HuH-7.5 (cell line): ENCODE results near the gene SCOC.
"Not testable (repeated sequence)": the region's sequence is repeated elsewhere in the genome, so short reads cannot be mapped to it uniquely, and the experiment has no call there.

Experiments
- DNase-seq: peaks from one replicate; pipeline ENCODE4 v3.0.0; 2011; ENCODE audit warnings: low spot score

SCOC gene

GRCh38 chr4:140361099-140361498 lies 12.3 kb upstream of the SCOC start:
- no peak for DNase-seq

- DNase-seq: no peak
Measured at GRCh38 chr4:140363051-140363450, 10.4 kb upstream of the SCOC start.

- DNase-seq: no peak
Measured at GRCh38 chr4:140363558-140363957, 9.9 kb upstream of the SCOC start.

GRCh38 chr4:140367738-140368137 lies 5.7 kb upstream of the SCOC start:
- DNase-seq: no peak

- no peak for DNase-seq
Measured at GRCh38 chr4:140368686-140369085, 4.8 kb upstream of the SCOC start.

GRCh38 chr4:140372751-140373327 lies 607 bp upstream of the SCOC start:
- DNase-seq: peak; percentile 9

GRCh38 chr4:140374130-140374477 lies 658 bp downstream of the SCOC start:
- DNase-seq: peak; percentile 6

- DNase-seq: no peak
Measured at GRCh38 chr4:140382732-140383131, 9.3 kb downstream of the SCOC start.

GRCh38 chr4:140388015-140388414 lies 14.6 kb downstream of the SCOC start:
- DNase-seq: no peak

- no peak for DNase-seq
Measured at GRCh38 chr4:140395668-140396067, 22.2 kb downstream of the SCOC start.

GRCh38 chr4:140400111-140400510 lies 26.7 kb downstream of the SCOC start:
- DNase-seq: no peak

- DNase-seq: no peak
Measured at GRCh38 chr4:140406292-140406691, 32.8 kb downstream of the SCOC start.

- no peak for DNase-seq
Measured at GRCh38 chr4:140408974-140409373, 35.5 kb downstream of the SCOC start.

GRCh38 chr4:140413130-140413969 lies 39.9 kb downstream of the SCOC start:
- not testable (repeated sequence) for DNase-seq

- DNase-seq: no peak
Measured at GRCh38 chr4:140423106-140423505, 49.7 kb downstream of the SCOC start.

- DNase-seq: peak; percentile 6
Measured at GRCh38 chr4:140426610-140427105, 53.2 kb downstream of the SCOC start.

- DNase-seq: peak; percentile 67
Measured at GRCh38 chr4:140427106-140427918, 53.9 kb downstream of the SCOC start, which contains the start of gene CLGN. CLGN (minus strand) TSS chr4:140427648; CDS start chr4:140413078, 14,570 bp downstream.

- peak; percentile 19 for DNase-seq
Measured at GRCh38 chr4:140427919-140428471, 54.5 kb downstream of the SCOC start.
